HL-60 (cell line): ENCODE measurements around the gene LRRC39.

ENCODE experiments used
- DNase-seq, 2 experiments: peaks; one replicate each; pipeline ENCODE4 v3.0.0-alpha.2; 2010 to 2020; ENCODE audit warnings: low read depth in 1 of 2, low spot score in 1 of 2
- H3K27ac ChIP-seq: fragments of 250-450 bp; sonication (Bioruptor Pico); replicated peaks from 2 replicates; pipeline ENCODE4 v1.5.1; 2020; ENCODE audit warnings: mild to moderate bottlenecking, moderate library complexity
- H3K27me3 ChIP-seq: fragments of 250-450 bp; sonication (Bioruptor Pico); 2 replicates; pipeline ENCODE4 v1.5.1; 2021; ENCODE audit warnings: mild to moderate bottlenecking, moderate library complexity; ENCODE audit not compliant: insufficient read depth, poor library complexity, severe bottlenecking
- H3K4me3 ChIP-seq: replicated peaks from 2 replicates; pipeline ENCODE4 v1.5.1; 2011; ENCODE audit warnings: mild to moderate bottlenecking, control low read depth, low read length; ENCODE audit not compliant: insufficient read depth
- GABPA ChIP-seq: IDR thresholded peaks from 2 replicates; pipeline ENCODE4 v1.6.1; 2012; ENCODE audit warnings: low read depth
- POLR2AphosphoS5 ChIP-seq: IDR thresholded peaks from 2 replicates; pipeline ENCODE4 v1.6.1; 2012; ENCODE audit warnings: low read depth
- SPI1 ChIP-seq: IDR thresholded peaks from 2 replicates; pipeline ENCODE4 v1.6.1; 2012; ENCODE audit warnings: low read depth, mild to moderate bottlenecking, borderline replicate concordance
- TF ChIP-seq, protein P1 (sequence below): IDR thresholded peaks from 2 replicates; pipeline ENCODE4 v1.6.1; 2012; ENCODE audit warnings: low read depth; ENCODE audit not compliant: insufficient replicate concordance
- TF ChIP-seq, protein P2 (sequence below): IDR thresholded peaks from one replicate; pipeline ENCODE4 v1.5.1; 2011; ENCODE audit warnings: low read length, control low read depth, inconsistent platforms; ENCODE audit not compliant: insufficient read depth

The LRRC39 gene

DNA sequence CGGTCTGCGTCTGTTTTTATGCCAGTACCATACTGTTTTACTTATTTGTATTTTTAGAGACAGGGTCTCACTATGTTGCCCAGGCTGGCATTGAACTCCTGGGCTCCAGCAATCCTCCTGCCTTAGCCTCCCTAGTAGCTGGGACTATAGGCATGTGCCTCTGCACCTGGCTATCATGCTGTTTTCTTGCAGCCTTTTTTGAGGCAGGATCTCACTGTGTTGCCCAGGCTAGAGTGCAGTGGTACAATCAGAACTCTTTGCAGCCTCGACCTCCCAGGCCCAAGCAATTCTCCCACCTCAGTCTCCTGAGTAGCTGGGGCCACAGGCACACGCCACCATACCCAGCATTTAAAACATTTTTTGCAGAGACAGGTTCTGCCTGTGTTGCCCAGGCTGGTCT, 5.3 kb upstream of the LRRC39 start:
- TF ChIP-seq SPI1, result no peak
- TF ChIP-seq, protein P1, sequence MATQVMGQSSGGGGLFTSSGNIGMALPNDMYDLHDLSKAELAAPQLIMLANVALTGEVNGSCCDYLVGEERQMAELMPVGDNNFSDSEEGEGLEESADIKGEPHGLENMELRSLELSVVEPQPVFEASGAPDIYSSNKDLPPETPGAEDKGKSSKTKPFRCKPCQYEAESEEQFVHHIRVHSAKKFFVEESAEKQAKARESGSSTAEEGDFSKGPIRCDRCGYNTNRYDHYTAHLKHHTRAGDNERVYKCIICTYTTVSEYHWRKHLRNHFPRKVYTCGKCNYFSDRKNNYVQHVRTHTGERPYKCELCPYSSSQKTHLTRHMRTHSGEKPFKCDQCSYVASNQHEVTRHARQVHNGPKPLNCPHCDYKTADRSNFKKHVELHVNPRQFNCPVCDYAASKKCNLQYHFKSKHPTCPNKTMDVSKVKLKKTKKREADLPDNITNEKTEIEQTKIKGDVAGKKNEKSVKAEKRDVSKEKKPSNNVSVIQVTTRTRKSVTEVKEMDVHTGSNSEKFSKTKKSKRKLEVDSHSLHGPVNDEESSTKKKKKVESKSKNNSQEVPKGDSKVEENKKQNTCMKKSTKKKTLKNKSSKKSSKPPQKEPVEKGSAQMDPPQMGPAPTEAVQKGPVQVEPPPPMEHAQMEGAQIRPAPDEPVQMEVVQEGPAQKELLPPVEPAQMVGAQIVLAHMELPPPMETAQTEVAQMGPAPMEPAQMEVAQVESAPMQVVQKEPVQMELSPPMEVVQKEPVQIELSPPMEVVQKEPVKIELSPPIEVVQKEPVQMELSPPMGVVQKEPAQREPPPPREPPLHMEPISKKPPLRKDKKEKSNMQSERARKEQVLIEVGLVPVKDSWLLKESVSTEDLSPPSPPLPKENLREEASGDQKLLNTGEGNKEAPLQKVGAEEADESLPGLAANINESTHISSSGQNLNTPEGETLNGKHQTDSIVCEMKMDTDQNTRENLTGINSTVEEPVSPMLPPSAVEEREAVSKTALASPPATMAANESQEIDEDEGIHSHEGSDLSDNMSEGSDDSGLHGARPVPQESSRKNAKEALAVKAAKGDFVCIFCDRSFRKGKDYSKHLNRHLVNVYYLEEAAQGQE, result no peak
- TF ChIP-seq, protein P2, sequence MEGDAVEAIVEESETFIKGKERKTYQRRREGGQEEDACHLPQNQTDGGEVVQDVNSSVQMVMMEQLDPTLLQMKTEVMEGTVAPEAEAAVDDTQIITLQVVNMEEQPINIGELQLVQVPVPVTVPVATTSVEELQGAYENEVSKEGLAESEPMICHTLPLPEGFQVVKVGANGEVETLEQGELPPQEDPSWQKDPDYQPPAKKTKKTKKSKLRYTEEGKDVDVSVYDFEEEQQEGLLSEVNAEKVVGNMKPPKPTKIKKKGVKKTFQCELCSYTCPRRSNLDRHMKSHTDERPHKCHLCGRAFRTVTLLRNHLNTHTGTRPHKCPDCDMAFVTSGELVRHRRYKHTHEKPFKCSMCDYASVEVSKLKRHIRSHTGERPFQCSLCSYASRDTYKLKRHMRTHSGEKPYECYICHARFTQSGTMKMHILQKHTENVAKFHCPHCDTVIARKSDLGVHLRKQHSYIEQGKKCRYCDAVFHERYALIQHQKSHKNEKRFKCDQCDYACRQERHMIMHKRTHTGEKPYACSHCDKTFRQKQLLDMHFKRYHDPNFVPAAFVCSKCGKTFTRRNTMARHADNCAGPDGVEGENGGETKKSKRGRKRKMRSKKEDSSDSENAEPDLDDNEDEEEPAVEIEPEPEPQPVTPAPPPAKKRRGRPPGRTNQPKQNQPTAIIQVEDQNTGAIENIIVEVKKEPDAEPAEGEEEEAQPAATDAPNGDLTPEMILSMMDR, result no peak
- no peak for TF ChIP-seq GABPA
- TF ChIP-seq POLR2AphosphoS5, result no peak
- H3K27me3 ChIP-seq, result no peaks in the 10 kb centered on the region
- no peak overlapping the region for H3K27ac ChIP-seq
- DNase-seq, result no peak
- H3K4me3 ChIP-seq, result no peak overlapping the region

DNA sequence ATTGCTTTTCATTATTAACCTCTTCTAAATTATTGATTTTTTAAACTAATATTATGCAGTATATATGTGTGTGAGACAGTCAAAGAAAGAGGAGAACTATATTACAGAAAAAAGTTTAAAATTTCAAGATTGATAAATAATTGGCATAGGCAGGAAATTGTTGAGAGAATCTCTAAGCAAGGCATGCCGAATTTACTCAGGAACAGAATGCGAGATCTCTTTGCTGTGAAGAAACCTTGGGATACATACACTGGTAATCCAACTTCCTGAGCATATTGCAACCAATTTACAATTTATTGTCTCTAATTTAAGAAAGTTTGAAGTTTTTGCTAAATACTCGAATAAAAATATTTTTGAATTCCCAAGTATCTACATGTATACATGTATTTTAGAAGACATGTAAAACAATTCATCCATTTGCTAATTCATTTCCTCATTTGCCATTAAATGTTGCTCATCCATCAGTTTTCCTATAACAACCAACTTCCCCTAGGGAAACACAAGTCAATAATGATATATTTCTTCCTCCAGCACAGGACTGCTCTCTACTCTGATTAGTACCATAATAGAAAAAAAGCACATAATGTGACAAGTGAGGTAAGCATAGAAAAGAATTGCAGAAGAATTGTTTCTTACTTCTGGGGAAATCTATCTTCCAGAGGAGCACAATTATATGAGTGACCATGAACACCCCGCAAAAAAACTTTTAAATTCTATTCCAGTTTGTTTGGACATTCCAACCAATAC, 588 bp downstream of the LRRC39 start:
- TF ChIP-seq SPI1, result no peak
- no peak for TF ChIP-seq GABPA
- TF ChIP-seq, protein P2, result no peak
- TF ChIP-seq, protein P1, result no peak
- no peak for TF ChIP-seq POLR2AphosphoS5
- no peak for DNase-seq
- H3K27ac ChIP-seq, result no peak overlapping the region
- H3K27me3 ChIP-seq, result no peaks in the 10 kb centered on the region
- H3K4me3 ChIP-seq, result no peak overlapping the region

DNA sequence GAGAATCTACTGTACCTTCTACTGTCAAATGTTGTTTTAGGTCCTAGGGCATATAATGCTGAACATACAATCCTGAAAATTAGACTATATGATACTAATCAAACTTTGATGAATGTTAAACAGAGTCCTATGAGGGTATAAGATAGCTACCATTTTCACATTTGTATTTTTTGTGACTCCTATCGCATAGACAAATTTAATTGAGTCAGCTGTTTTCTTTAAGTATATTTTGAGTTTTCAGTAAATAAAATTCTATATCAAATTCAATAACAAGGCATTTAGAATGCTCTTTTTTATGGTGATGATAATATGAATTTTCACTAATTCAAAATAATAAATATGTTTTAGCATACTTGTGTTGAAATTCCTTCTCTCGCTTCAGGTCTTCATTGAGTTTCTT, 10.0 kb downstream of the LRRC39 start:
- DNase-seq, result no peak
- Histone ChIP-seq H3K27ac (no peak overlapping the region), H3K27me3 (no peaks in the 10 kb centered on the region), H3K4me3 (no peak overlapping the region)
- TF ChIP-seq GABPA (no peak), POLR2AphosphoS5 (no peak), SPI1 (no peak)
- TF ChIP-seq, protein P2, result no peak
- TF ChIP-seq, protein P1, result no peak
